ENCODE measurements around the gene SLC25A44.

The SLC25A44 gene

DNA sequence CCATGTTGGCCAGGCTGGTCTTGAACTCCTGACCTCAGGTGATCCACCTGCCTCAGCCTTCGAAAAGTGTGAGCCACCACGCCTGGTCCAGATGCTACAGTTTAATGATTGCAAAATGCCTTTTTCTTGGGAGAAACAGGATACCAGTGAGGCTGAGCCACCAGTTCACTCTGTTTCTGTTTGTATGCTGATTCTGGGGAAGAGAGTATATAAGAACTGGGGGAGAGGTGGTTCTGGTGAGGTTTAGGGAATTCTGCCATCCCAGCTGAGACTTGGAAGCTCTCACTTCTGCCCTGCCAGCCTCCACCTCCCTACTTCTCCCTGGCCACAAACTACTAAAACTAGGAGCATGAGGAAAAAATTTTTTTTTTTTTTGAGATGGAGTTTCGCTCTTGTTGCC lies 10.8 kb downstream of the SLC25A44 start:
- no peaks in the 10 kb centered on the region for H3K9me3 Mint-ChIP-seq
- H3K4me3 Mint-ChIP-seq, result no peak overlapping the region
- H3K27ac Mint-ChIP-seq, result no peak overlapping the region
- H3K27me3 Mint-ChIP-seq (ENCODE audit: low read depth, poor library complexity), result no peaks in the 10 kb centered on the region
- TF ChIP-seq CTCF (IDR thresholded peaks at IDR 0.05), result no peak
- no peaks in the 10 kb centered on the region for H3K4me1 Mint-ChIP-seq
- peaks cover 11% of the 10 kb centered on the region for H3K36me3 Mint-ChIP-seq (ENCODE audit: low read depth)
- no peak for DNase-seq

DNA sequence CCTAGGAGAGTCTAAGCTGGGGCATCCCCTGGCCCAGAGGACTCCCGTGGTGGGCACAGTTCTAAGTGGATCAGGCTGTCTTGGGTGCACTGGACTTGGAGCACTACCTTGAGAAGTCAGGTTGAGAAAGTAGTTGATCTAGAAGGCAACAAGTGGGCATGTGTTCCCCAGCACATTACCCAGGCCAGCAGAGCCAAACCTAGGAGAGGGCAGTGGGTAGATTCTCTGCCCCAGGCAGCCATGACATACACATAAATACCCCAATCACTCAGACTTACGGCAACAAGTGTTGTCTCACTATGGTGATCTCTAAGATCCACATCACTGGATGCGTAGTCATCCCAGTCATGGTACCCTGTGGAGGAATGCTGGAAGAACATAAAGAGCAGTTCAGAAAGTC lies 17.3 kb downstream of the SLC25A44 start:
- H3K9me3 Mint-ChIP-seq, result no peaks in the 10 kb centered on the region
- H3K27ac Mint-ChIP-seq, result no peak overlapping the region
- H3K4me3 Mint-ChIP-seq, result no peak overlapping the region
- DNase-seq, result no peak
- peaks cover 21% of the 10 kb centered on the region for H3K36me3 Mint-ChIP-seq (ENCODE audit: low read depth)
- no peak for TF ChIP-seq CTCF (IDR thresholded peaks at IDR 0.05)
- H3K27me3 Mint-ChIP-seq (ENCODE audit: low read depth, poor library complexity), result no peaks in the 10 kb centered on the region
- H3K4me1 Mint-ChIP-seq, result peaks cover 20% of the 10 kb centered on the region

DNA sequence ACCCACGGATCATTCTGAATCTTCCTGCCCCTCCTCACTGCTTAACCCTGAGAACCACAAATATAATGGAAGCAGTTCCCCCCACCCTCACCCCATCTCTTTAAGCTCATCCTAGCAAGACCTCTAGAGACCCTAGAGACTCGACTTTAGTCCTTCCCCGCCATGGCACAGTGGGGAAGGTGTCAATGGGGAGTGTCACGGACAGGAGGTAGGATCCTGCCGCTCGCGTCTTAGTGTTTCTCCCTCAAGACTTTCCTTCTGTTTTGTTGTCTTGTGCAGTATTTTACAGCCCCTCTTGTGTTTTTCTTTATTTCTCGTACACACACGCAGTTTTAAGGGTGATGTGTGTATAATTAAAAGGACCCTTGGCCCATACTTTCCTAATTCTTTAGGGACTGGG lies 18.2 kb downstream of the SLC25A44 start:
- no peak for TF ChIP-seq CTCF (IDR thresholded peaks at IDR 0.05)
- peak overlapping the region; percentile 100 for H3K27ac Mint-ChIP-seq

GRCh38 chr1:156212833-156213643 lies 19.1 kb downstream of the SLC25A44 start, which contains the start of gene PMF1:
Gene PMF1, plus strand, starts transcription at chr1:156213007. Its CDS starts 9 bp downstream, at chr1:156213016.
- no peaks in the 10 kb centered on the region for H3K27me3 Mint-ChIP-seq (ENCODE audit: low read depth, poor library complexity)
- H3K4me1 Mint-ChIP-seq, result peaks cover 20% of the 10 kb centered on the region
- no peaks in the 10 kb centered on the region for H3K9me3 Mint-ChIP-seq
- DNase-seq, result peak; percentile 97
- TF ChIP-seq CTCF (IDR thresholded peaks at IDR 0.05), result no peak
- H3K36me3 Mint-ChIP-seq (ENCODE audit: low read depth), result peaks cover 24% of the 10 kb centered on the region
- H3K27ac Mint-ChIP-seq, result peak within 1 kb of the TSS; percentile 100
- H3K4me3 Mint-ChIP-seq, result peak within 1 kb of the TSS; percentile 96

More for the DNA sequence above, 18.2 kb downstream of the SLC25A44 start:
- H3K4me1 Mint-ChIP-seq, result peaks cover 20% of the 10 kb centered on the region
- no peak for DNase-seq
- H3K36me3 Mint-ChIP-seq (ENCODE audit: low read depth), result peaks cover 21% of the 10 kb centered on the region
- no peaks in the 10 kb centered on the region for H3K27me3 Mint-ChIP-seq (ENCODE audit: low read depth, poor library complexity)
- no peaks in the 10 kb centered on the region for H3K9me3 Mint-ChIP-seq
- H3K4me3 Mint-ChIP-seq, result peak overlapping the region; percentile 96

- no peak for DNase-seq
- no peak for TF ChIP-seq CTCF (IDR thresholded peaks at IDR 0.05)
- Mint-ChIP-seq H3K27me3 (ENCODE audit: low read depth, poor library complexity) (no peaks in the 10 kb centered on the region), H3K27ac (peak overlapping the region; percentile 100), H3K4me3 (peak overlapping the region; percentile 96), H3K9me3 (no peaks in the 10 kb centered on the region), H3K4me1 (peaks cover 20% of the 10 kb centered on the region), H3K36me3 (ENCODE audit: low read depth) (peaks cover 27% of the 10 kb centered on the region)
These were observed 19.7 kb downstream of the SLC25A44 start for GRCh38 chr1:156213644-156213966.

Data from nephron progenitor cell (in vitro differentiated cells).